Loucy (cell line): ENCODE data around the gene NSF.

Experiments used
- EZH2phosphoT487 ChIP-seq: fragments of 200-600 bp; IDR thresholded peaks from 2 replicates; pipeline ENCODE4 v1.6.1; 2018; ENCODE audit warnings: antibody characterized with exemption, mild to moderate bottlenecking, moderate library complexity, borderline replicate concordance
- TF ChIP-seq, protein P1 (sequence below): fragments of 200-600 bp; sonication (generic); conservative IDR thresholded peaks from 2 replicates; pipeline ENCODE4 v1.5.1; 2014; ENCODE audit warnings: mild to moderate bottlenecking, antibody characterized with exemption, low read length

- TF ChIP-seq, protein P1, sequence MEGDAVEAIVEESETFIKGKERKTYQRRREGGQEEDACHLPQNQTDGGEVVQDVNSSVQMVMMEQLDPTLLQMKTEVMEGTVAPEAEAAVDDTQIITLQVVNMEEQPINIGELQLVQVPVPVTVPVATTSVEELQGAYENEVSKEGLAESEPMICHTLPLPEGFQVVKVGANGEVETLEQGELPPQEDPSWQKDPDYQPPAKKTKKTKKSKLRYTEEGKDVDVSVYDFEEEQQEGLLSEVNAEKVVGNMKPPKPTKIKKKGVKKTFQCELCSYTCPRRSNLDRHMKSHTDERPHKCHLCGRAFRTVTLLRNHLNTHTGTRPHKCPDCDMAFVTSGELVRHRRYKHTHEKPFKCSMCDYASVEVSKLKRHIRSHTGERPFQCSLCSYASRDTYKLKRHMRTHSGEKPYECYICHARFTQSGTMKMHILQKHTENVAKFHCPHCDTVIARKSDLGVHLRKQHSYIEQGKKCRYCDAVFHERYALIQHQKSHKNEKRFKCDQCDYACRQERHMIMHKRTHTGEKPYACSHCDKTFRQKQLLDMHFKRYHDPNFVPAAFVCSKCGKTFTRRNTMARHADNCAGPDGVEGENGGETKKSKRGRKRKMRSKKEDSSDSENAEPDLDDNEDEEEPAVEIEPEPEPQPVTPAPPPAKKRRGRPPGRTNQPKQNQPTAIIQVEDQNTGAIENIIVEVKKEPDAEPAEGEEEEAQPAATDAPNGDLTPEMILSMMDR = no peak
- no peak for TF ChIP-seq EZH2phosphoT487
Observed at GRCh38 chr17:46737326-46737725, 146.9 kb downstream of the NSF start.
